ENCODE results near the gene TTLL11.
"Not testable (repeated sequence)": the region's sequence is repeated elsewhere in the genome, so short reads cannot be mapped to it uniquely, and the experiment has no call there.

- TF ChIP-seq, protein P1, sequence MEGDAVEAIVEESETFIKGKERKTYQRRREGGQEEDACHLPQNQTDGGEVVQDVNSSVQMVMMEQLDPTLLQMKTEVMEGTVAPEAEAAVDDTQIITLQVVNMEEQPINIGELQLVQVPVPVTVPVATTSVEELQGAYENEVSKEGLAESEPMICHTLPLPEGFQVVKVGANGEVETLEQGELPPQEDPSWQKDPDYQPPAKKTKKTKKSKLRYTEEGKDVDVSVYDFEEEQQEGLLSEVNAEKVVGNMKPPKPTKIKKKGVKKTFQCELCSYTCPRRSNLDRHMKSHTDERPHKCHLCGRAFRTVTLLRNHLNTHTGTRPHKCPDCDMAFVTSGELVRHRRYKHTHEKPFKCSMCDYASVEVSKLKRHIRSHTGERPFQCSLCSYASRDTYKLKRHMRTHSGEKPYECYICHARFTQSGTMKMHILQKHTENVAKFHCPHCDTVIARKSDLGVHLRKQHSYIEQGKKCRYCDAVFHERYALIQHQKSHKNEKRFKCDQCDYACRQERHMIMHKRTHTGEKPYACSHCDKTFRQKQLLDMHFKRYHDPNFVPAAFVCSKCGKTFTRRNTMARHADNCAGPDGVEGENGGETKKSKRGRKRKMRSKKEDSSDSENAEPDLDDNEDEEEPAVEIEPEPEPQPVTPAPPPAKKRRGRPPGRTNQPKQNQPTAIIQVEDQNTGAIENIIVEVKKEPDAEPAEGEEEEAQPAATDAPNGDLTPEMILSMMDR (IDR thresholded peaks at IDR 0.05): not testable (repeated sequence)
- TF ChIP-seq POLR2A (IDR thresholded peaks at IDR 0.05): not testable (repeated sequence)
These were observed 300.6 kb downstream of the TTLL11 start for GRCh38 chr9:121792476-121792875.
